Fibroblast of mammary gland (primary cell): ENCODE data around the gene AGBL4.
"Not testable (repeated sequence)": the region's sequence is repeated elsewhere in the genome, so short reads cannot be mapped to it uniquely, and the experiment has no call there.

Experiments
- DNase-seq: peaks from one replicate; pipeline ENCODE4 v3.0.0-alpha.2; 2010; ENCODE audit warnings: low read depth
- H3K4me3 ChIP-seq: 2 replicates; pipeline ENCODE4 v1.5.1; 2011; ENCODE audit warnings: low read depth, mild to moderate bottlenecking, low read length, moderate library complexity; ENCODE audit not compliant: control insufficient read depth
- CTCF ChIP-seq: conservative IDR thresholded peaks from 2 replicates; pipeline ENCODE4 v1.5.1; 2011; ENCODE audit warnings: low read depth, low read length, inconsistent platforms; ENCODE audit not compliant: control insufficient read depth, insufficient read depth

The AGBL4 gene

GRCh38 chr1:49331066-49331852 lies 692.5 kb downstream of the AGBL4 start:
- no peak overlapping the region for H3K4me3 ChIP-seq
- TF ChIP-seq CTCF, result no peak
- no peak for DNase-seq

- no peak for DNase-seq
- no peak for TF ChIP-seq CTCF
- H3K4me3 ChIP-seq, result no peak overlapping the region
These were observed 699.7 kb downstream of the AGBL4 start for GRCh38 chr1:49323925-49324540.

GRCh38 chr1:49320493-49320892 lies 703.3 kb downstream of the AGBL4 start:
- H3K4me3 ChIP-seq, DNase-seq: not testable (repeated sequence)

- no peak overlapping the region for H3K4me3 ChIP-seq
- DNase-seq, result no peak
- no peak for TF ChIP-seq CTCF
These were observed 704.3 kb downstream of the AGBL4 start for GRCh38 chr1:49319426-49319963.

- no peak for TF ChIP-seq CTCF
- no peak overlapping the region for H3K4me3 ChIP-seq
- no peak for DNase-seq
These were observed 705.5 kb downstream of the AGBL4 start for GRCh38 chr1:49318218-49318617.

- no peak overlapping the region for H3K4me3 ChIP-seq
- DNase-seq, result no peak
- no peak for TF ChIP-seq CTCF
These were observed 716.3 kb downstream of the AGBL4 start for GRCh38 chr1:49307457-49307856.

- no peak overlapping the region for H3K4me3 ChIP-seq
- no peak for DNase-seq
- TF ChIP-seq CTCF, result no peak
These were observed 717.2 kb downstream of the AGBL4 start for GRCh38 chr1:49306507-49307070.

GRCh38 chr1:49302400-49302799 lies 721.4 kb downstream of the AGBL4 start:
- H3K4me3 ChIP-seq, DNase-seq: not testable (repeated sequence)
